Stimulated activated CD4-positive, alpha-beta T cell treated with anti-CD3 and anti-CD28 coated beads, Interleukin-2, amount 100 ng/mL, for 24 hours (primary cell): ENCODE results near the gene ALDH5A1.
"Not testable (repeated sequence)": the region's sequence is repeated elsewhere in the genome, so short reads cannot be mapped to it uniquely, and the experiment has no call there.

Source experiments
- DNase-seq, 2 donors: peaks; one replicate each; pipeline ENCODE4 v3.0.0-alpha.2; 2020

Gene ALDH5A1

GRCh38 chr6:24489470-24489869, 5.3 kb upstream of the ALDH5A1 start, which contains the start of gene GPLD1:
GPLD1 (minus strand) TSS chr6:24489578; CDS start chr6:24489511, 67 bp downstream.
- no peak for DNase-seq

DNA sequence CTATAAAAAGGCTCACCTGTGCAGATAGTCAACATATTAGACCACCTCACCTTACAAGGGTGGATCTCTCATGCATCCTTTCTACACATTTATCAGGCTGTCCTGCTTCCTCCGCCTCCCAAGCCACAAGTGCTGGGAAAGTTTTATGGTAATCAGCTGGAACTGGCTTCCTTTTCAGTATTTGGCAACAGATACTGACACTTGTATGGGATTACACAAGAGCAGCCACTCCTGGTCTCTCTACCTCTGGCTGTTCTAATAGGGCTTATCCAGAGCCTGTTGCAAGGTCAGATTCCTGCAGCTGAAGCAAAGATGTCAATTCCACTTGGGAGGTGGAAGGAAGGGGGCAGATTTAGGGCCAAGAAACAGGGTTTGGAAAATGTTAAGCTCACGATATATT, 4.9 kb upstream of the ALDH5A1 start:
- no peak for DNase-seq

DNA sequence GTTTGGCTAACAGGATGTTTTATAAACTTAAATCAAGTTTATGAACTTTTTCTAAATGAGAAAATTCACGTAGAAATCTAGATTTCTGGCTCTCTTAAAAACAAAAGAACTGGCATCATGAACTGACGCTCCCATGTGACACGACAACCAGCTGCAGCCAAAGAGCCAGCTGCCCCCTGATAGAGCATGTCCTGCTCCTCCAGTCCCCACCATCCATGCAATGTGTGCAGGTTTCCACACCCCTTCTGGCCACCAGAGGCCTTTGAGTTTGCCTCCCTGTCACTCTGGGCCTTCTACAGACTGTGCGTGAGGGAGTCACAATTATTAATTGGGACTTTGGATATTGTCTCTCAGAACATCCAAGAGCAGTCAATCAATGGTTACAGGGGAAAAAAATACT, 3.8 kb upstream of the ALDH5A1 start:
- DNase-seq, result no peak

GRCh38 chr6:24492475-24492874, 2.3 kb upstream of the ALDH5A1 start:
- no peak for DNase-seq

DNA sequence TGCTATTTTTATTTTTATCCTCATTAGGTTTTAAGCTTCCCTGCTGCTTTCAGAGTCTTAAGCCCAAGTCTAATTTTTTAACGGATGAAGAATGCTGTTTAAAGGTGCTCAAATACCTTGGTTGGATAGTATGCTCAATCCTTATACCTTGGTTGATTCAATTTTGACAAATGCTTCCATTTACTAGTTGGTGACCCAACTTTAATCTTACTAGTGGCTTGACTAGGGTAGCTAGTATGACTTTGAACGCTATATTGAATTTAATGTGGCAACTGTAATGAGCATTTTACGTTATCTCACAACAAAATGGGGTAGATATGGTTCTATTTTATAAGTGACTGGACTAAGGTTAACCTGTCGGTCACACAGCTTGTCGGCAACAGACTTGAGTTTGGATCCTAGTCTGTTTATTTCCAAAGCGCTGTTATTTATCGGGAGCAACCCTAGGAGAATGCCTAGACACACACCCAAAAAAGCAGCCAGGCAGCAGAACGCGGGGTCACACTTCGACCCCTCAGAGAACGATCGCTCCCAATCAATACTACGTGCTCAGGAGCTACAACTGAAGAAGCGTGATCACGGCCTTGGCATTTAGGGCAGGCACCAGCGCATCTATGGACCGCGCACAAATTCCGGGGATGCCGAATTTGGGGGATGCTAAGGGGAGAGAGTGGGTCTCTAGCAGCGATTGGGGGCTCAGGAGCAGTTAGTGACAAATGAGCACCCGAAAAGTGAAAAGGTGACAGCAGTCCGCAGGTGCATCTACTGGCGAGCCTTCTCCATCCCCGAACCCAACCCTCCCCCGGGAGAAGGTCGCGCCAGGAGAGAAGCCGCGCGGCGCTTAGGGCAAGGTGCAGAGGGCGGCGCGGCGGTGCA, 586 bp upstream of the ALDH5A1 start:
- DNase-seq, result no peak

GRCh38 chr6:24497254-24497970, 2.6 kb downstream of the ALDH5A1 start:
- no peak for DNase-seq

- DNase-seq, result no peak
These were observed 5.9 kb downstream of the ALDH5A1 start for GRCh38 chr6:24500683-24501082.

GRCh38 chr6:24501374-24501773, 6.6 kb downstream of the ALDH5A1 start:
- no peak for DNase-seq

DNA sequence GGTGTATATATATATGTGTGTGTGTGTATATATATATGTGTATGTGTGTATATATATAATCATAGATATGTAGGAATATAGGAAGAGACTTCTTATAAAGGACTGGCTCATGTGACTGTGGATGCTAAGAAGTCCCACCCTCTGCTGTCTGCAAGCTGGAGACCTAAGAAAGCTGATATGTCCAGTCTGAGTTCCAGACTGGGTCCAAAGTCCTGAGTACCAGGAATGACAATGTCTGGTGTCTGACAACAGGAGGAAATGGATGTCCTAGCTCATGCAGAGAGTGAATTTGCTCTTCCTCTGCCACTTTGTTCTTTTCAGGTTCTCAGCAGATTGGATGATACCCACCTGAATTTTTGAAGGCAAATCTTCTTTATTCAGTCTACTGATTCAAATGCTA, 7.1 kb downstream of the ALDH5A1 start:
- no peak for DNase-seq

DNA sequence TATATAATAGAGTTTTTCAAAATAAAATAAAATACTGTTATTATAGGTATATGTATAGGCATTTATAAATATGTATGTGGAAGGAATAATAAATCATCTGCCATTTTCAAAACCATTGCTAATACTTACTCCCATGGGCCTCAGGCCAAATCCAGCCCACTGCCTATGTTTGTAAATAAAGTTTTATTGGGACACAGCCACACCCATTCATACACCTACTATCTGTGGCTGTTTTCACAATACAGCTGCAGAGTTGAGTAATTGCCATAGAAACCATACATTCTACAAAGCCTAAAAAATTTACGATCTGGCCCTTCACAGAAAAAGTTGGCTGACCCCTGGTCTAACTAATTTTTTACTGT, 9.5 kb downstream of the ALDH5A1 start:
- DNase-seq, result no peak

- DNase-seq, result no peak
These were observed 10.1 kb downstream of the ALDH5A1 start for GRCh38 chr6:24504649-24505586.

- DNase-seq, result no peak
These were observed 12.2 kb downstream of the ALDH5A1 start for GRCh38 chr6:24506814-24507520.

GRCh38 chr6:24511976-24512375, 17.2 kb downstream of the ALDH5A1 start:
- not testable (repeated sequence) for DNase-seq

GRCh38 chr6:24513602-24514001, 18.8 kb downstream of the ALDH5A1 start:
- DNase-seq, result no peak

- DNase-seq, result no peak
These were observed 23.1 kb downstream of the ALDH5A1 start for GRCh38 chr6:24517659-24518543.

DNA sequence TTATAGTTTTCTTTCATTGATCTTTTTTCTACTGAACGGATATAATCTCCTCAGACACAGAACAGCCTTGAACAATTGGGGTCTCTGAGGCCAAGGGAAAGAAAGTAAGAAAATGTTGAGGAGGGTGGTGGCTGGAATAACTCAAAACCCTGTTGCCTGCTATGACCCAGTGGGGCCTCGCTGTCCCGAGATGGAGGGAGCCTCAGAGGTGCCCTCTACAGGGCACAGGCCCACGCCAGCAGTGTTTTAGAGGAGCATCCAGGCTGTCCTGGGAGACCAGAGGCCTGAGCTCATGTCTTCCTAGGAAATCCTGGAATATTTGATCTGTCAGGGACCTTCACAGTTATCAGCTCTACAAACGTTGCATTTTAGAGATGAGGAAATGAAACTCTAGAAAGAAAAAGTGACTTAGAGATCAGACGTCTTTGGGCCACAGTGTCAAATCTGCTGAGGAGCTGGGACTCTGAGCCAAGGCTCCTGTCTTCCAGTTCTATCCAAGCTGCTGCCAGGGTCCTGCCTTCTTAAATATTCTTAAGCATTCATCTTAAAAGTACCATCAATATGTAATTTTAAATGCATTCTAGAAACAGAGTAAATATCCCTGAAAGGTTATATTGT, 26.3 kb downstream of the ALDH5A1 start:
- DNase-seq, result peak; percentile 37 to 42

- no peak for DNase-seq
These were observed 27.7 kb downstream of the ALDH5A1 start for GRCh38 chr6:24522228-24523176.

DNA sequence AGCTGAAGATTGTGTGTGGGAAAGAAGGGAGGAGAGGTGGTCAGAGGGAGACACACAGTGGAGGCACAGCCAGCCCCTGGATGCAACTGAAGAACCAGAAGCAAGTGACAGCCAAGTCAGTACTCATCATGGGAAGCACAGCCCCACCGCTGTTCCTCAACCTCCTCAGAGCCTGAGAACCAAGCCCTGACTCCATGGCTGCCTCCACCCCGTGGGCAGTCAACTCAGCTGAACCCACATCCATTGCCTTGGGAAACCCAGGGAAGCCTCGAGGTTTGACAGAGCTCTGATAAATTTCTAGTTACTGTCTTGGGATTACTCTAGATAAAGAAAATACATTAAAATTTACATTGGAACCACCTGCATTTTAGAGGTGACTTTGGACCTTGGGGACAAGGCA, 29.6 kb downstream of the ALDH5A1 start:
- DNase-seq, result no peak

GRCh38 chr6:24524805-24525204, 30.0 kb downstream of the ALDH5A1 start:
- DNase-seq, result no peak

- no peak for DNase-seq
These were observed 35.2 kb downstream of the ALDH5A1 start for GRCh38 chr6:24529985-24530384.
